Measurements from ENCODE around the gene PITHD1. TPM values are rescaled to one million over a fixed set of nuclear protein-coding genes. Genes with fewer than 3 reads are reported as not detected.
A peak's percentile ranks its signal among the peaks of the same experiment; 100 is the strongest.

PITHD1 gene
- total RNA-seq, 1 donor from 2014 or later, result 37.3 TPM

DNA sequence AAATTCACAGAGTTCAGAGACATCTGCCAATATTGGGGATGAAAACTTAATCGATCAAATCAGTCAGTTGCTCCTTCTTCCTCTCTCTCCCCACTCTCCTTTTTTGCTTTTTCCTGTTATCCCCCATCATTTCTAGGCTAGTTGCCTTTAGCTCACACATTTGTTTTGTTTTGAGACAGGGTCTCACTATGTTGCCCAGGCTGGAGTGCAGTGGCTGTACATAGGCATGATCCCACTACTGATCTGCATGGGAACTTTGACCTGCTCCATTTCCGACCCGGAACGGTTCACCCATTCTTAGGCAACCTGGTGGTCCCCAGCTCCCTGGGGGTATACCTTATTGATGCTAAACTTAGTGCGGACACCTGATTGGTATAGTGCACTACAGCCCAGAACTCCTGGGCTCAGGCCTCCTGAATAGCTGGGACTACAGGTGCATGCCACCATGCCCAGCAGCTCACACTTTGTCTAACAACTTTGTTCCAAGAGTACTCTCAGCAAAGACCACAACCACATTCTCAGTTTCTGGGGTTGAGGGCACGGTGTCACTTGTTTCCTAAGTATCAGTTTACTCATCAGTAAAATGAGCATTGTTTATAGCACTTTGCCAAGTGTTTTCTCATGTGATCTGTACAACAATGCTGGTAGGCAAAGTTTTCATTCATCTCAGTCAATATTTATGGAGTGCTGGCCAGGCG, 41.6 kb upstream of the PITHD1 start:
- Histone ChIP-seq H3K36me3 (ENCODE audit: insufficient read depth, low read length) (peaks cover 3% of the 10 kb centered on the region), H3K4me1 (ENCODE audit: insufficient read depth, low read length) (peaks cover 5% of the 10 kb centered on the region), H2AFZ (ENCODE audit: low read depth, low read length) (no peak overlapping the region), H3K4me3 (ENCODE audit: insufficient read depth, low read depth, low read length) (no peak overlapping the region), H3K27me3 (ENCODE audit: insufficient read depth, low read length) (no peaks in the 10 kb centered on the region), H3K9ac (ENCODE audit: low read length) (no peak overlapping the region), H3K27ac (ENCODE audit: low read depth, low read length) (no peak overlapping the region), H3K79me2 (ENCODE audit: insufficient read depth, low read length) (peaks cover 16% of the 10 kb centered on the region), H3K4me2 (ENCODE audit: low read length) (no peak overlapping the region), H4K20me1 (ENCODE audit: insufficient read depth, low read length) (peaks cover 26% of the 10 kb centered on the region), H3K9me3 (ENCODE audit: insufficient read depth, low read depth, low read length) (no peaks in the 10 kb centered on the region)
- no peak overlapping the region for H3K4me3 Mint-ChIP-seq (ENCODE audit: unreplicated experiment)
- H3K27me3 Mint-ChIP-seq (ENCODE audit: low read depth, unreplicated experiment), result no peaks in the 10 kb centered on the region
- no peak overlapping the region for H3K27ac Mint-ChIP-seq (ENCODE audit: unreplicated experiment)
- no peak for FAIRE-seq
- H3K4me1 Mint-ChIP-seq (ENCODE audit: low read depth, unreplicated experiment), result peaks cover 6% of the 10 kb centered on the region
- no peak for DNase-seq (ENCODE audit: low read depth)
- TF ChIP-seq, protein P1, sequence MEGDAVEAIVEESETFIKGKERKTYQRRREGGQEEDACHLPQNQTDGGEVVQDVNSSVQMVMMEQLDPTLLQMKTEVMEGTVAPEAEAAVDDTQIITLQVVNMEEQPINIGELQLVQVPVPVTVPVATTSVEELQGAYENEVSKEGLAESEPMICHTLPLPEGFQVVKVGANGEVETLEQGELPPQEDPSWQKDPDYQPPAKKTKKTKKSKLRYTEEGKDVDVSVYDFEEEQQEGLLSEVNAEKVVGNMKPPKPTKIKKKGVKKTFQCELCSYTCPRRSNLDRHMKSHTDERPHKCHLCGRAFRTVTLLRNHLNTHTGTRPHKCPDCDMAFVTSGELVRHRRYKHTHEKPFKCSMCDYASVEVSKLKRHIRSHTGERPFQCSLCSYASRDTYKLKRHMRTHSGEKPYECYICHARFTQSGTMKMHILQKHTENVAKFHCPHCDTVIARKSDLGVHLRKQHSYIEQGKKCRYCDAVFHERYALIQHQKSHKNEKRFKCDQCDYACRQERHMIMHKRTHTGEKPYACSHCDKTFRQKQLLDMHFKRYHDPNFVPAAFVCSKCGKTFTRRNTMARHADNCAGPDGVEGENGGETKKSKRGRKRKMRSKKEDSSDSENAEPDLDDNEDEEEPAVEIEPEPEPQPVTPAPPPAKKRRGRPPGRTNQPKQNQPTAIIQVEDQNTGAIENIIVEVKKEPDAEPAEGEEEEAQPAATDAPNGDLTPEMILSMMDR (IDR thresholded peaks at IDR 0.05; ENCODE audit: insufficient read depth, low read depth, low read length), result no peak
- TF ChIP-seq EZH2 (IDR thresholded peaks at IDR 0.05; ENCODE audit: insufficient read depth, low read length), result no peak
- peaks cover 2% of the 10 kb centered on the region for H3K9me3 Mint-ChIP-seq (ENCODE audit: unreplicated experiment)
- H3K36me3 Mint-ChIP-seq (ENCODE audit: low read depth, unreplicated experiment), result peaks cover 4% of the 10 kb centered on the region

DNA sequence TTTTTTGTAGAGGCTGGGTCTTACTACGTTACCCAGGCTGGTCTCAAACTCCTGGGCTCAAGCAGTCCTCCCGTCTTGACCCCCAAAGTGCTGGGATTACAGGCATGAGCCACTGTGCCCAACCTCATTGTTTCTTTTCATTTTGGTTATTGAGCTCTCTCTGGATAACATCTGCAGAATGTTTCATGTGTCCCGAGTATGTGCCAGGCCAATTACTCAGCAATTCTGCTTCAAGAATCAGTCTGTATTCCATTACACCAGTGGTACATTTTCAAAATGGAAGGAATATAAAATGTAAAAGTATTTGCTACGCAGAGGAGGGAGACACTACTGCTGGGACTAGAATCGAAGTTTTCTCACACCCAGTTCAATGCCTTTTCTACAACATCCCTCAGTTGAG, 36.6 kb upstream of the PITHD1 start:
- Histone ChIP-seq H3K9ac (ENCODE audit: low read length) (no peak overlapping the region), H2AFZ (ENCODE audit: low read depth, low read length) (no peak overlapping the region), H3K27ac (ENCODE audit: low read depth, low read length) (no peak overlapping the region), H3K4me2 (ENCODE audit: low read length) (no peak overlapping the region), H3K27me3 (ENCODE audit: insufficient read depth, low read length) (no peaks in the 10 kb centered on the region), H3K79me2 (ENCODE audit: insufficient read depth, low read length) (peaks cover 36% of the 10 kb centered on the region), H3K9me3 (ENCODE audit: insufficient read depth, low read depth, low read length) (no peaks in the 10 kb centered on the region), H3K4me3 (ENCODE audit: insufficient read depth, low read depth, low read length) (no peak overlapping the region), H3K4me1 (ENCODE audit: insufficient read depth, low read length) (peaks cover 16% of the 10 kb centered on the region), H4K20me1 (ENCODE audit: insufficient read depth, low read length) (peaks cover 34% of the 10 kb centered on the region), H3K36me3 (ENCODE audit: insufficient read depth, low read length) (no peaks in the 10 kb centered on the region)
- DNase-seq (ENCODE audit: low read depth) (no peak), FAIRE-seq (no peak)
- TF ChIP-seq, protein P1 (IDR thresholded peaks at IDR 0.05; ENCODE audit: insufficient read depth, low read depth, low read length), result no peak
- TF ChIP-seq EZH2 (IDR thresholded peaks at IDR 0.05; ENCODE audit: insufficient read depth, low read length), result no peak
- H3K27me3 Mint-ChIP-seq (ENCODE audit: low read depth, unreplicated experiment), result no peaks in the 10 kb centered on the region
- H3K9me3 Mint-ChIP-seq (ENCODE audit: unreplicated experiment), result no peaks in the 10 kb centered on the region
- no peak overlapping the region for H3K4me3 Mint-ChIP-seq (ENCODE audit: unreplicated experiment)
- no peaks in the 10 kb centered on the region for H3K36me3 Mint-ChIP-seq (ENCODE audit: low read depth, unreplicated experiment)
- no peak overlapping the region for H3K27ac Mint-ChIP-seq (ENCODE audit: unreplicated experiment)
- peaks cover 11% of the 10 kb centered on the region for H3K4me1 Mint-ChIP-seq (ENCODE audit: low read depth, unreplicated experiment)

DNA sequence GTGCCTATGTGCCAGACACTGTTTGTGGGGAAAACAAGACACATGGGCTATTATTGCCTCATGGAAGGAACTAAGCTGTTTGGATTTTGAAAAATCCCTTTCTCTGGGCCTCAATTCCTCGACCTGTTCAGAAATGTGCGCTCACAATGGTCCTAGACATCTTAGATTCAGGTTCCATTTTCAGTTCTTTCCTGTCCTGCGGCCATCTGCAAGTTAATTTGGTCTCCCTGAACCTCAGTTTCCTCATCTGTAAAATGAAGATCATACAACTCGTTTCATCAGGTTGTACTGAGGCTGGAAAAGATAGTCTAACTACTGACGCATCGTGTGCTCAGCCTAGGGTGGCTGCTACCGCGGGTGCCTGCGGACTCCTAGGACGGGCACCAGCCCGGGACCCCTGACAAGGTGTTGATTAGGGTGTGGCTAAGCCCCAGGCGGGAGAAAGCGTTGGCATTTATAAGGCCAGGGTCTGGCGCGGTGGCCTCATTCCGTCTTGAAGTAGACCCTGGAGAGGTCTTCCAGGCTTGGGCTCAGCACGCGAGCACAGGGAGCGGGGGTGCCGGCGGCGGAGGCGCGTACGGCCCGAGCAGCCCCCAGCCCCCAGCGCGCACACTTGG, 35.4 kb upstream of the PITHD1 start:
- Mint-ChIP-seq H3K9me3 (ENCODE audit: unreplicated experiment) (no peaks in the 10 kb centered on the region), H3K36me3 (ENCODE audit: low read depth, unreplicated experiment) (no peaks in the 10 kb centered on the region), H3K27me3 (ENCODE audit: low read depth, unreplicated experiment) (no peaks in the 10 kb centered on the region), H3K27ac (ENCODE audit: unreplicated experiment) (peak overlapping the region; percentile 71), H3K4me3 (ENCODE audit: unreplicated experiment) (peak overlapping the region; percentile 87), H3K4me1 (ENCODE audit: low read depth, unreplicated experiment) (peaks cover 23% of the 10 kb centered on the region)
- H4K20me1 ChIP-seq (ENCODE audit: insufficient read depth, low read length), result peaks cover 43% of the 10 kb centered on the region
- peaks cover 45% of the 10 kb centered on the region for H3K79me2 ChIP-seq (ENCODE audit: insufficient read depth, low read length)
- H3K4me3 ChIP-seq (ENCODE audit: insufficient read depth, low read depth, low read length), result peak overlapping the region; percentile 81
- no peaks in the 10 kb centered on the region for H3K36me3 ChIP-seq (ENCODE audit: insufficient read depth, low read length)
- peak overlapping the region; percentile 85 for H3K9ac ChIP-seq (ENCODE audit: low read length)
- peaks cover 16% of the 10 kb centered on the region for H3K4me1 ChIP-seq (ENCODE audit: insufficient read depth, low read length)
- DNase-seq (ENCODE audit: low read depth), result no peak
- H3K27ac ChIP-seq (ENCODE audit: low read depth, low read length), result peak overlapping the region; percentile 59
- no peak for TF ChIP-seq EZH2 (IDR thresholded peaks at IDR 0.05; ENCODE audit: insufficient read depth, low read length)
- TF ChIP-seq, protein P1 (IDR thresholded peaks at IDR 0.05; ENCODE audit: insufficient read depth, low read depth, low read length), result no peak
- peak overlapping the region; percentile 65 for H2AFZ ChIP-seq (ENCODE audit: low read depth, low read length)
- peak overlapping the region; percentile 88 for H3K4me2 ChIP-seq (ENCODE audit: low read length)
- FAIRE-seq, result no peak
- H3K9me3 ChIP-seq (ENCODE audit: insufficient read depth, low read depth, low read length), result no peaks in the 10 kb centered on the region
- no peaks in the 10 kb centered on the region for H3K27me3 ChIP-seq (ENCODE audit: insufficient read depth, low read length)
